GM06990 (cell line): ENCODE measurements around the gene CYSRT1.

Source experiments
- DNase-seq: peaks from one replicate; pipeline ENCODE4 v3.0.0-alpha.2; 2011; ENCODE audit not compliant: insufficient read length; ENCODE audit errors: extremely low read depth
- H3K27me3 ChIP-seq: replicated peaks from 2 replicates; pipeline ENCODE4 v1.6.0; 2011; ENCODE audit warnings: low read length; ENCODE audit not compliant: control insufficient read depth, insufficient read depth
- H3K36me3 ChIP-seq: 2 replicates; pipeline ENCODE4 v1.5.1; 2011; ENCODE audit warnings: low read length; ENCODE audit not compliant: control insufficient read depth, insufficient read depth
- H3K4me3 ChIP-seq: replicated peaks from 2 replicates; pipeline ENCODE4 v1.5.1; 2011; ENCODE audit warnings: low read depth, mild to moderate bottlenecking, control low read depth, low read length
- CTCF ChIP-seq: IDR thresholded peaks from 2 replicates; pipeline ENCODE4 v1.5.1; 2011; ENCODE audit warnings: low read length, control low read depth, mild to moderate bottlenecking, inconsistent platforms; ENCODE audit not compliant: insufficient read depth, poor library complexity, severe bottlenecking

The CYSRT1 gene

GRCh38 chr9:137225699-137226331, 841 bp downstream of the CYSRT1 start:
- no peaks in the 10 kb centered on the region for H3K36me3 ChIP-seq
- H3K4me3 ChIP-seq: no peak overlapping the region
- DNase-seq: no peak
- no peaks in the 10 kb centered on the region; the same call in 1 of the 2 replicates for H3K27me3 ChIP-seq
- no peak for TF ChIP-seq CTCF

- TF ChIP-seq CTCF: no peak
- Histone ChIP-seq H3K36me3 (no peaks in the 10 kb centered on the region), H3K4me3 (no peak overlapping the region), H3K27me3 (no peaks in the 10 kb centered on the region; the same call in 1 of the 2 replicates)
- no peak for DNase-seq
Measured at GRCh38 chr9:137226338-137227053, 1.5 kb downstream of the CYSRT1 start.

- no peaks in the 10 kb centered on the region for H3K36me3 ChIP-seq
- TF ChIP-seq CTCF: peak; percentile 95
- no peaks in the 10 kb centered on the region; the same call in 1 of the 2 replicates for H3K27me3 ChIP-seq
- H3K4me3 ChIP-seq: no peak within 1 kb of the TSS
- peak; percentile 82 for DNase-seq
Measured at GRCh38 chr9:137227054-137227852, 2.3 kb downstream of the CYSRT1 start, which contains the start of gene RNF224. Gene RNF224 (plus strand): TSS chr9:137227502. CDS start chr9:137228336, 834 bp downstream.

GRCh38 chr9:137227853-137228505, 3.0 kb downstream of the CYSRT1 start:
- H3K4me3 ChIP-seq: no peak overlapping the region
- no peak for DNase-seq

More at GRCh38 chr9:137227853-137228505, 3.0 kb downstream of the CYSRT1 start:
- TF ChIP-seq CTCF: no peak
- H3K36me3 ChIP-seq: no peaks in the 10 kb centered on the region
- H3K27me3 ChIP-seq: no peaks in the 10 kb centered on the region; the same call in 1 of the 2 replicates
